ENCODE measurements around the gene EPHB1.
"Not testable (repeated sequence)": the region's sequence is repeated elsewhere in the genome, so short reads cannot be mapped to it uniquely, and the experiment has no call there.

Gene EPHB1

GRCh38 chr3:135066844-135067727, 272.0 kb downstream of the EPHB1 start:
- DNase-seq, result not testable (repeated sequence)

GRCh38 chr3:135068011-135068410, 273.0 kb downstream of the EPHB1 start:
- no peak for DNase-seq

- no peak for DNase-seq
Observed at GRCh38 chr3:135069406-135069805, 274.3 kb downstream of the EPHB1 start.

GRCh38 chr3:135071483-135071882, 276.4 kb downstream of the EPHB1 start:
- no peak for DNase-seq

GRCh38 chr3:135072431-135072830, 277.4 kb downstream of the EPHB1 start:
- DNase-seq, result no peak

- DNase-seq, result no peak
Observed at GRCh38 chr3:135075157-135075556, 280.1 kb downstream of the EPHB1 start.

GRCh38 chr3:135076341-135076740, 281.3 kb downstream of the EPHB1 start:
- DNase-seq, result no peak

- no peak for DNase-seq
Observed at GRCh38 chr3:135077186-135077585, 282.1 kb downstream of the EPHB1 start.

- DNase-seq, result no peak
Observed at GRCh38 chr3:135078283-135078682, 283.2 kb downstream of the EPHB1 start.

- no peak for DNase-seq
Observed at GRCh38 chr3:135079095-135079494, 284.0 kb downstream of the EPHB1 start.

- no peak for DNase-seq
Observed at GRCh38 chr3:135081451-135081850, 286.4 kb downstream of the EPHB1 start.

GRCh38 chr3:135081856-135082434, 286.9 kb downstream of the EPHB1 start:
- no peak for DNase-seq

- no peak for DNase-seq
Observed at GRCh38 chr3:135082706-135083105, 287.6 kb downstream of the EPHB1 start.

- no peak for DNase-seq
Observed at GRCh38 chr3:135083179-135083578, 288.1 kb downstream of the EPHB1 start.

GRCh38 chr3:135083756-135084155, 288.7 kb downstream of the EPHB1 start:
- DNase-seq, result peak; percentile 20

- no peak for DNase-seq
Observed at GRCh38 chr3:135084405-135084804, 289.3 kb downstream of the EPHB1 start.

GRCh38 chr3:135084976-135085375, 289.9 kb downstream of the EPHB1 start:
- no peak for DNase-seq

- DNase-seq, result no peak
Observed at GRCh38 chr3:135085652-135086436, 290.8 kb downstream of the EPHB1 start.

- no peak for DNase-seq
Observed at GRCh38 chr3:135087782-135088181, 292.7 kb downstream of the EPHB1 start.

- no peak for DNase-seq
Observed at GRCh38 chr3:135089451-135089850, 294.4 kb downstream of the EPHB1 start.

GRCh38 chr3:135090020-135090717, 295.1 kb downstream of the EPHB1 start:
- DNase-seq, result no peak

- DNase-seq, result no peak
Observed at GRCh38 chr3:135091946-135092345, 296.9 kb downstream of the EPHB1 start.

GRCh38 chr3:135093121-135093520, 298.1 kb downstream of the EPHB1 start:
- DNase-seq, result no peak

Measured in NK-92 treated with Interleukin-12 subunit alpha and Interleukin-12 subunit beta, amount 100 ng/mL, for 24 hours (cell line).